Posterior cingulate gyrus (tissue), 11 donors: ENCODE results near the gene CARMIL1.

Experiments used
- DNase-seq, 10 donors: peaks; one replicate each; pipeline versions ENCODE4 v3.0.0 to v3.0.0-alpha.2; 2020 to 2021; ENCODE audit warnings: mixed read lengths in 3 of 10
- intact Hi-C: fragments of 100-400 bp; cut with DNase I; formaldehyde crosslinking; loops from one replicate; pipeline ENCODE4 v1.15.1; 2023

The CARMIL1 gene

DNA sequence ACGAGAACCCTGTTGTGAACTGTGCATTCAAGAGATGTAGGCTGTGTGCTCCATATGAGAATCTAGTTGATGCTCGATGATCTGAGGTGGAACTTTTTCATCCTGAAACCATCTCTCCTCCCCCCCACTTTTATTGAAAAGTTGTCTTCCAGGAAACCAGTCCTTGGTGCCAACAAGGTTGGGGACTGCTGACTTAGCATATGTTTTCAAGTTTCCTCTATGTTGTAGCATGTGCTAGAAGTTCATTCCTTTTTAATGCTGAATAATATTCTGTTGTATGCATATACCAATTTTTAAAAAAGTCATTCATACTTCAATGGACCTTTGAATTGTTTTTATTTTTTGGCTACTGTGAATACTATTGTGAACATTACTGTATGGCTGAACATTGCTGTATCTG lies 27.2 kb downstream of the CARMIL1 start:
- intact Hi-C loops = no loop called here

GRCh38 chr6:25307805-25308494 lies 28.8 kb downstream of the CARMIL1 start:
- intact Hi-C loops = no loop called here
- no peak for DNase-seq

More for the DNA sequence above, 27.2 kb downstream of the CARMIL1 start:
- no peak for DNase-seq

DNA sequence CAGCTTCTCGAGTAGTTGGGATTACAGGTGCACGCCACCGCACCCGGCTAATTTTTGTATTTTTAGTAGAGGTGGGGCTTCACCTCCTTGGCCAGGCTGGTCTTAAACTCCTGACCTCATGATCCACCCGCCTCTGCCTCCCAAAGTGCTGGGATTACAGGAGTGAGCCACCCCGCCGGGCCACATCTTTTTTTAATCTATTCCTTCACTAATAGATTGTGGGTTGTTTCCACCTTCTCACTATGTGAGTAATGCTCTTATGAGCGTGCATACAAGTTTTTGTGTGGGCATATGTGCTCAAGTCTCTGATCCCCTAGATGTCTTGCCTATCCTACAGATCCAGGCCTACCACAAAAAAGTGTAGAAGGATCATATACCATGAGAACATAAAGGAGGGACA lies 30.7 kb downstream of the CARMIL1 start:
- intact Hi-C loops = no loop called here
- DNase-seq = no peak

GRCh38 chr6:25311331-25311840 lies 32.2 kb downstream of the CARMIL1 start:
- no peak for DNase-seq
- intact Hi-C loops = no loop called here

- intact Hi-C loops = no loop called here
- no peak for DNase-seq
Observed at GRCh38 chr6:25312034-25312620, 33.0 kb downstream of the CARMIL1 start.

DNA sequence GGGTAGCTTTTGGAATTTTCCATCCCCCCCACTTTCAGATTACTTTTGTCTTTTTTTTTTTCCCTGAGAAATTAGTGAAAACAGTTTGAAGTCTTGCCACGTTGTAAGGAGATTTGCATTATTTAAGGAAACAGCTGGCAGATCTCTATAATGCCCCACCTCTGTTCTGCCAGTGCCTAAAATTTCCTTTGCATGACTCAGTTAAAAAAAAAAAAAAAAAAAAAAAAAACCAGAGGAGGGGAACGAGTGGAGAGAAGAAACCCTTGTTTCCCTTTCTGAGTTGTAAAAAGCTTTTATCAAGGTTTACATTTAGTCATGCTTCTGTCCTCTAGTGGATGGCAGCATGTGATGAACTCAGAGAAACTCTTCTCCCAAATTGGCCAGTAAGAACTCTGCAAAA lies 33.5 kb downstream of the CARMIL1 start:
- DNase-seq = no peak
- intact Hi-C loops = no loop called here

- no peak for DNase-seq
- intact Hi-C loops = no loop called here
Observed at GRCh38 chr6:25314509-25315175, 35.5 kb downstream of the CARMIL1 start.

DNA sequence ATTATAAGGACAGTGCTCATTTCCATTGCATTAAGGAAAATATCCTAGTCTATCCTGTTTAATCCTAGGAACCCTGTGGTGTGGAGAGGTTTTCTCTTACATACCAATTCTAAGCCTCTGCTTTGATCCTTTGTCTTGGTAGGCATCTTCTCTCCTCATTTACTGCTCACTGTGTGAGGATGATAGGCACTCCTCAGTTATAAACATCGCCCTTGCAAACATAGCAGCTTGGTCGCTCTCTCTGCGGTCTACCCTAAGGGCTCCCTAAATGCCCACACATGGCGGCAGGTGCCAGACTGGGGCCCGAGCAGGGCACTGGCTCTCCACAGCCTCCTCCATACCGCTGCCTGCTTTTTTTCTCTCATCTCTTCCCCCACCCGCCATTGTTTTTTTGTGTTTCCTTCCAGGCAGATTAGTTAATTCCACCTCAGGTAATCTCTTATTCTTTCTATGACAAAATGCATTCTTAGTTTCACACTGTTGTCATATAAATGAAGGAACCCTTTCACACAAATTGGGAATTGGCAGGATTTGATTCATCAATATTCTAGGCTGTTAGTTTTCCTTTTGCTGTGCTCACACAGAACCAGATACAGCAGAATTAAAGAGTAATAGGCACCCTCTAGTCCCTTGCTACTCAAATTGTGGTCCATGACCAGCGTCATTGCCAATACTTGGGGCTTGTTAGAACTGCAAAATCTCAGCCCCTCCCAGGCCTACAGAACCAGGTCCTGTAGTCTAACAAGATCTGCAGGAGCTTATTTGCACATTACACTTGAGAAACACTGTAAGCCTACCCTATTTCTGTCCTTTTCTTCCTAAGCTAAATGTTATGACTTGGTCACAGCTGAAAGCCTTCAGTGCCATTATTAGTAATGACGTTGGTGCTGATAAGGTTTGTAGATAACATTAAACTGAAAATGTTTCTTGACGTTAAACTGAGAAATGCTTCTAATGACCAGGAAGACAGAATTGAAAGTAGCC lies 36.3 kb downstream of the CARMIL1 start:
- no peak for DNase-seq
- intact Hi-C loops = no loop called here

DNA sequence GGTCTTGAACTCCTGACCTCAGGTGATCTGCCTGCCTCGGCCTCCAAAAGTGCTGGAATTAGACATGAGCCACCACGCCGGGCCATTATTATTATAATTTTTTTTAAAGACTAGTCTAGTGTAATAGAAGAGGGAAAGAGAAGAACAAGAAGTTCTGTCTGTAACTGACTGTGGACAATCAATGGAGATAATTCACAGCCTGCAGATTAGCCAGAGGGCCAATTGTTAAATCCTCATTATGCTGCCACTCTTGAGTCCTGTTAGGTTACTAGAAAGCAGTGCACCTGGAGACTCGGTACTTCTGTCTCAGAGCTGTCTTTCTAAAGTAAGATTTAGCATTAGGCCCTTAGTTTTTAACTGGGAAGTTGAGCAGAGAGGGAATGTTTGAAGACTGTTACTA lies 37.5 kb downstream of the CARMIL1 start:
- intact Hi-C loops = no loop called here
- no peak for DNase-seq

DNA sequence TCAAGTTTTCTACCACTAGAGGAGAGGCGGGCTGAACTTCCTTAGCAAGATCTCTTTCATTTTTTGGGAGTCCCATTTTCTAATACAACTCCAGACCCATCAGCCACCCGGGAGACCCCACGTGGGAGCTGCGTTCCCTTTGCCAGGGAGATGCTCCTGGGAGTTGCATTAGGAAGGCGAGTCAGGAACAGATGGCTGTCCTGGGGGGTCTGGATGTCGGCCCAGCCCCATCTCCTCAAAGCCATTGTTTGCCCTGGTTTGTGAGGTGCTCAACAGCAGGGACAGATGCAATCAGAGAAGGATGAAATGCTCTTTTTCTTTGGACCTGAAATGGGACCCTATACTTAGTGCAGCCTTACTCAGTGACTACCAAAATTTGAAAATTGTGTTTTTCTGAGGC lies 39.4 kb downstream of the CARMIL1 start:
- no peak for DNase-seq
- intact Hi-C loops = no loop called here

DNA sequence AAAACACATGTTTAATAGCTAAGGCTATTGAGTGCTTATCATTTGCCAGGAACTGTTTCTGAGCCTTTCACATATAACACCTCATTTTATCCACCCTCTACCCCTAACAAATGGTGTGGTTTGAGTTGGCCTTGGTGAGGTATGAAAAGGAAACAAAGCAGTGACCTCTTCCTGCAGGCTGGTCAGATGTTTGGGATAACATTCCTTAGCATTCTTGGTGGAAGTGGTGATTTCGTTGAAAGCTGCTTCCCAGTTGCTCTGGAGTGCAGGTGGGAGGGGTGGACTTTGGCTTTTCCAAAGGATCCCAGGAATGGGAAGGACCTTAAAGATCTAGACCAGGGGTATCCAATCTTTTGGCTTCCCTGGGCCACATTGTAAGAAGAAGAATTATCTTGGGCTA lies 41.3 kb downstream of the CARMIL1 start:
- intact Hi-C loops = no loop called here
- no peak for DNase-seq

DNA sequence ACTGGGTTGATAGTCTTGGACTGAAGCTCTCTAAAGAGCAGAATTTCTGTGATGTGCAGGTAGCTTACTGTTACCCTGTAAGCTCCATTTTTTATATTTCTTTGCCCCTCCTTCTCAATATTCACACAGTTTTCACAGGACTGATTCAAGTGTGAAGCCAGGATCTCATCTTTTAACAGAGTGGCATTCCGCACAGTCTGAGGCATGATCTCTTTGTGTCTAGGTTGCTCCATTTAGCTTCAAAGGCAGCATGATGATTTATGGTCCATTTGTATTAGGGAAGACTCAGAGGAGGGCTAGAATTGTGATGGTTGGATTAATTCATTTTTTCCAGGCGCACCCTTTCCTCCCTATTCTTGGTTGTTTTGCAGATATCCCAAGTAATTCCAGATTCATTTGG lies 43.5 kb downstream of the CARMIL1 start:
- intact Hi-C loops = no loop called here
- DNase-seq = no peak

DNA sequence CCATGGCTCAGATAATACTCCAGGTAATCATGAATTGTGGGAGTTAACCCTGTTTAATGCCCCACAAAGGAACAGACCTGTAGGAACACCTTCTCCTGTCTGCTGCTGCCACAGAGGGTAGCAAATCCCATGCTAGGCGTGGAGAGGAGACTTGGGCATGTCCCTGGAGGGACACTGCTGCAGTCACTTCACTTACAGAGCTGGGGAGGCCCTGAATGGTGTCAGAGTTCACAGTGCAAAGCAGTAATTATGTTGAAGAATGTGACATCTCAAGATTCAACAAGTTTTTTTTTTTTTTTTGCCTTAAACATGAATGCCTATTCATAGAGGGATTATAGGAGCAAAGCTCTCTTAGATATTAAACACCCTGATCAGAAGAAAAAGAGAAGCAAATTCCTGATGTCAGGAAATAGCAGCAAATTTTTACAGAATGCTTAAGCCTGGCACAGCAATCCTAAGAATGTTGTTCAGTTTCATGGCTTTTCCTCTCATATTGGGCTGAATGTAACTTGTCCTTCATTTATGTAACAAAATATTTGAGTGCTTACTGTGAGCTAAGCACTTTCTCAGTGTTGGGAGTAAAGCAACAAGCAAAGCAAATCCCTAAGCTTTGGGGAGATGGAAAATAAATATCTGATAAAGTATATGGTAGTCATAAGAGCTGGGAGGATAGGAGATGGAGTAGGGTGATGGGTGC lies 45.0 kb downstream of the CARMIL1 start:
- intact Hi-C loops = no loop called here
- DNase-seq = no peak

- intact Hi-C loops = no loop called here
- DNase-seq = no peak
Observed at GRCh38 chr6:25326126-25326525, 47.0 kb downstream of the CARMIL1 start.

- intact Hi-C loops = no loop called here
Observed at GRCh38 chr6:25326960-25327359, 47.8 kb downstream of the CARMIL1 start.

GRCh38 chr6:25327432-25327831 lies 48.3 kb downstream of the CARMIL1 start:
- DNase-seq = no peak
- intact Hi-C loops = no loop called here

More at GRCh38 chr6:25326960-25327359, 47.8 kb downstream of the CARMIL1 start:
- no peak for DNase-seq

GRCh38 chr6:25329161-25329817 lies 50.1 kb downstream of the CARMIL1 start:
- DNase-seq = no peak
- intact Hi-C loops = no loop called here

DNA sequence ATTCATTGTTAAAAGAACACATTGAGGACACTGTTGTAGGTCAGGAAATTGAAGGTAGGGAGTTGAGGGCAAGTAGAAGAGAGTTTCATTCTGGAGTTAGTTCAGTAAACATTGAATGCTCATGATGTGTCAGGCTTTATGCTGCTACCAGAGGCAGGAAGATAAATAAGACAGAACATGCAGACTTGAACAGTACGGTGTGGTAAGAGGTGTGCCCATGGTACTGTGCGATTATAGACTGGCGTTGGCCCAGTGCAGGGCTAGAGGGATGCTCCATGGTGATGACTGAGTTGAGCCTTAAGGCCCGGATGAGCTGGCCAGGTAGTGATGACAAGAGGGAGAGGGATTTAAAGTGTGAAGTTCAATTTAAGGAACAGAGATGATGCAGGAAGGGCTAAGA lies 50.8 kb downstream of the CARMIL1 start:
- no peak for DNase-seq
- intact Hi-C loops = no loop called here
